Chondrocyte (in vitro differentiated cells): ENCODE results near the gene GPR61. TPM values are rescaled to one million over a fixed set of nuclear protein-coding genes. Genes with fewer than 3 reads are reported as not detected.

Source experiments
- DNase-seq: peaks from one replicate; pipeline ENCODE4 v3.0.0; 2021; ENCODE audit warnings: mixed read lengths, low spot score
- H3K27ac Mint-ChIP-seq: one replicate; pipeline ENCODE4 v1.8.0; 2021; ENCODE audit warnings: mild to moderate bottlenecking, moderate library complexity, mixed read lengths; ENCODE audit not compliant: unreplicated experiment
- H3K27me3 Mint-ChIP-seq: 2 replicates; pipeline ENCODE4 v1.8.0; 2021; ENCODE audit warnings: low read depth, mixed read lengths
- H3K36me3 Mint-ChIP-seq: 2 replicates; pipeline ENCODE4 v1.8.0; 2021; ENCODE audit warnings: low read depth, mixed read lengths
- H3K4me1 Mint-ChIP-seq: 2 replicates; pipeline ENCODE4 v1.8.0; 2021; ENCODE audit warnings: low read depth, mild to moderate bottlenecking, mixed read lengths
- H3K4me3 Mint-ChIP-seq: one replicate; pipeline ENCODE4 v1.8.0; 2021; ENCODE audit warnings: mild to moderate bottlenecking, moderate library complexity, mixed read lengths; ENCODE audit not compliant: unreplicated experiment
- H3K9me3 Mint-ChIP-seq: 2 replicates; pipeline ENCODE4 v1.8.0; 2021; ENCODE audit warnings: low read depth, mixed read lengths
- total RNA-seq: library from RNA; stranded (reverse); gene quantifications from 3 replicates; pipeline ENCODE4 v1.2.1, GENCODE V29; 2021
- TF ChIP-seq, protein P1 (sequence below): fragments of 200-600 bp; sonication (generic); IDR thresholded peaks from 2 replicates; pipeline ENCODE4 v1.5.0; 2021; ENCODE audit warnings: antibody characterized with exemption, mild to moderate bottlenecking, moderate library complexity

GPR61 gene
- total RNA-seq, 1 donor from 2014 or later = not detected

DNA sequence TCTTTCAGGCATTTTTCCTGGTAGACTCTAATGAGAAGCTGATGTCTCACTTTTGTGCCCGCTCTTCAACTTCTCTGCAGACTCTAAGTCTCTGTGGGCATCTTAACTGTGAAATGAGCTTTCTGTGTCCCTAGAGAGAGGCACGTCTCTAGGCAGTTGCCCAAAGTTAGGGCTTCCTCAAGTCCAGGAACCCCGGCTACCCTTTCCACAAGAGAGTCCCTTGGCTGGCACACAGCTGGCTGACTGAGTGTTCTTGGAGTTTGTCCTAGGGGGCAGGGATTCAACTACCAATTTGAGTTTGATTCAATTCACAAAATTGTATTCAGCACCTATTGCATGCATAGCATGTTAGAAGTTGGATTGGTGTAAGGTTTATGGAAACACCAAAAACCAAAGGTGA is 1.4 kb downstream of the GPR61 start:
- Mint-ChIP-seq H3K27ac (no peak overlapping the region), H3K4me1 (no peaks in the 10 kb centered on the region), H3K4me3 (no peak overlapping the region), H3K36me3 (no peaks in the 10 kb centered on the region), H3K9me3 (no peaks in the 10 kb centered on the region), H3K27me3 (peaks cover 6% of the 10 kb centered on the region)
- TF ChIP-seq, protein P1, sequence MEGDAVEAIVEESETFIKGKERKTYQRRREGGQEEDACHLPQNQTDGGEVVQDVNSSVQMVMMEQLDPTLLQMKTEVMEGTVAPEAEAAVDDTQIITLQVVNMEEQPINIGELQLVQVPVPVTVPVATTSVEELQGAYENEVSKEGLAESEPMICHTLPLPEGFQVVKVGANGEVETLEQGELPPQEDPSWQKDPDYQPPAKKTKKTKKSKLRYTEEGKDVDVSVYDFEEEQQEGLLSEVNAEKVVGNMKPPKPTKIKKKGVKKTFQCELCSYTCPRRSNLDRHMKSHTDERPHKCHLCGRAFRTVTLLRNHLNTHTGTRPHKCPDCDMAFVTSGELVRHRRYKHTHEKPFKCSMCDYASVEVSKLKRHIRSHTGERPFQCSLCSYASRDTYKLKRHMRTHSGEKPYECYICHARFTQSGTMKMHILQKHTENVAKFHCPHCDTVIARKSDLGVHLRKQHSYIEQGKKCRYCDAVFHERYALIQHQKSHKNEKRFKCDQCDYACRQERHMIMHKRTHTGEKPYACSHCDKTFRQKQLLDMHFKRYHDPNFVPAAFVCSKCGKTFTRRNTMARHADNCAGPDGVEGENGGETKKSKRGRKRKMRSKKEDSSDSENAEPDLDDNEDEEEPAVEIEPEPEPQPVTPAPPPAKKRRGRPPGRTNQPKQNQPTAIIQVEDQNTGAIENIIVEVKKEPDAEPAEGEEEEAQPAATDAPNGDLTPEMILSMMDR = no peak
- no peak for DNase-seq

DNA sequence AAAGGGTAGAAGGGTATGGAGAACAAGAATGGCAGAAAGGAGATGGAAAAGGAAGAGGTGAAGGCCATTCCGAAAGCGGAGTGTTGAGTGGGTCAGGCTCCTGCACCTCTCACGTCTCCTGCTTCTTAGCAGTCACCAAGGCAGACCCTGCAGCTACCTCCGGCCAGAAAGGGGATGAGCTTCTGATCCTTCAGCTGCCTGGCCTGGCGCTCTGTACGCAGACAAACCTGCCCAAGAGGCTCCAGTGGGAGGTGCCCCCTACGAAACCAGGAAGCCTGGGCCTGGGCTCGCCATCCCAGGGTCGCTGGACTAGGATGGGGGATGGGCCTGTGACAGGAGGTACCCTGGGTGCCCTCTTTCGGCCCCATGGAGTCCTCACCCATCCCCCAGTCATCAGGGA is 3.0 kb downstream of the GPR61 start:
- H3K27ac Mint-ChIP-seq = no peak overlapping the region
- H3K4me1 Mint-ChIP-seq = peaks cover 15% of the 10 kb centered on the region
- TF ChIP-seq, protein P1 = no peak
- no peaks in the 10 kb centered on the region for H3K36me3 Mint-ChIP-seq
- DNase-seq = no peak
- peaks cover 6% of the 10 kb centered on the region for H3K27me3 Mint-ChIP-seq
- no peak overlapping the region for H3K4me3 Mint-ChIP-seq
- no peaks in the 10 kb centered on the region for H3K9me3 Mint-ChIP-seq

DNA sequence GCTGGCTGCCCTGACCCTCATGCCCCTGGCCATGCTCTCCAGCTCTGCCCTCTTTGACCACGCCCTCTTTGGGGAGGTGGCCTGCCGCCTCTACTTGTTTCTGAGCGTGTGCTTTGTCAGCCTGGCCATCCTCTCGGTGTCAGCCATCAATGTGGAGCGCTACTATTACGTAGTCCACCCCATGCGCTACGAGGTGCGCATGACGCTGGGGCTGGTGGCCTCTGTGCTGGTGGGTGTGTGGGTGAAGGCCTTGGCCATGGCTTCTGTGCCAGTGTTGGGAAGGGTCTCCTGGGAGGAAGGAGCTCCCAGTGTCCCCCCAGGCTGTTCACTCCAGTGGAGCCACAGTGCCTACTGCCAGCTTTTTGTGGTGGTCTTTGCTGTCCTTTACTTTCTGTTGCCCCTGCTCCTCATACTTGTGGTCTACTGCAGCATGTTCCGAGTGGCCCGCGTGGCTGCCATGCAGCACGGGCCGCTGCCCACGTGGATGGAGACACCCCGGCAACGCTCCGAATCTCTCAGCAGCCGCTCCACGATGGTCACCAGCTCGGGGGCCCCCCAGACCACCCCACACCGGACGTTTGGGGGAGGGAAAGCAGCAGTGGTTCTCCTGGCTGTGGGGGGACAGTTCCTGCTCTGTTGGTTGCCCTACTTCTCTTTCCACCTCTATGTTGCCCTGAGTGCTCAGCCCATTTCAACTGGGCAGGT is 3.8 kb downstream of the GPR61 start:
- H3K9me3 Mint-ChIP-seq = no peaks in the 10 kb centered on the region
- H3K27ac Mint-ChIP-seq = no peak overlapping the region
- no peak overlapping the region for H3K4me3 Mint-ChIP-seq
- no peaks in the 10 kb centered on the region for H3K36me3 Mint-ChIP-seq
- TF ChIP-seq, protein P1 = no peak
- H3K27me3 Mint-ChIP-seq = peaks cover 6% of the 10 kb centered on the region
- no peak for DNase-seq
- H3K4me1 Mint-ChIP-seq = peaks cover 17% of the 10 kb centered on the region

DNA sequence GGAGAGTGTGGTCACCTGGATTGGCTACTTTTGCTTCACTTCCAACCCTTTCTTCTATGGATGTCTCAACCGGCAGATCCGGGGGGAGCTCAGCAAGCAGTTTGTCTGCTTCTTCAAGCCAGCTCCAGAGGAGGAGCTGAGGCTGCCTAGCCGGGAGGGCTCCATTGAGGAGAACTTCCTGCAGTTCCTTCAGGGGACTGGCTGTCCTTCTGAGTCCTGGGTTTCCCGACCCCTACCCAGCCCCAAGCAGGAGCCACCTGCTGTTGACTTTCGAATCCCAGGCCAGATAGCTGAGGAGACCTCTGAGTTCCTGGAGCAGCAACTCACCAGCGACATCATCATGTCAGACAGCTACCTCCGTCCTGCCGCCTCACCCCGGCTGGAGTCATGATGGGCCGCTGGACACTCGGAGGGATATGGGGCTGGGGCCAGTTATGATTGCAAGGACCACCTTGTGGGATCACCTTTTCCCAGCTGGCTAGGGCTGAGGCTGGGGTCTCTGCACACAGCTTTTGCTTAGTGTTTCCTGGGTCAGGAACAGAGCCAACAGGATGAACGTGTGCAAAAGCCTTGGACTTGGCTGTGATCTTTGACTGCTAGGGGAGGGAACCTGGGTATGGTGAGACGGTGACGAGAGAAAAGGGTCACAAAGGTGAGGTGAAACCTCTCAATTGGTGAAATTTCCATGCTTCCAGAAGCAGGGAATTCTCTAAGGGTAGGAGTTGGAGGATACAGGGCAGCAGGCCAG is 4.5 kb downstream of the GPR61 start:
- no peaks in the 10 kb centered on the region for H3K9me3 Mint-ChIP-seq
- H3K4me3 Mint-ChIP-seq = no peak overlapping the region
- H3K27ac Mint-ChIP-seq = no peak overlapping the region
- TF ChIP-seq, protein P1 = no peak
- H3K4me1 Mint-ChIP-seq = peaks cover 20% of the 10 kb centered on the region
- H3K27me3 Mint-ChIP-seq = peaks cover 6% of the 10 kb centered on the region
- no peak for DNase-seq
- no peaks in the 10 kb centered on the region for H3K36me3 Mint-ChIP-seq

DNA sequence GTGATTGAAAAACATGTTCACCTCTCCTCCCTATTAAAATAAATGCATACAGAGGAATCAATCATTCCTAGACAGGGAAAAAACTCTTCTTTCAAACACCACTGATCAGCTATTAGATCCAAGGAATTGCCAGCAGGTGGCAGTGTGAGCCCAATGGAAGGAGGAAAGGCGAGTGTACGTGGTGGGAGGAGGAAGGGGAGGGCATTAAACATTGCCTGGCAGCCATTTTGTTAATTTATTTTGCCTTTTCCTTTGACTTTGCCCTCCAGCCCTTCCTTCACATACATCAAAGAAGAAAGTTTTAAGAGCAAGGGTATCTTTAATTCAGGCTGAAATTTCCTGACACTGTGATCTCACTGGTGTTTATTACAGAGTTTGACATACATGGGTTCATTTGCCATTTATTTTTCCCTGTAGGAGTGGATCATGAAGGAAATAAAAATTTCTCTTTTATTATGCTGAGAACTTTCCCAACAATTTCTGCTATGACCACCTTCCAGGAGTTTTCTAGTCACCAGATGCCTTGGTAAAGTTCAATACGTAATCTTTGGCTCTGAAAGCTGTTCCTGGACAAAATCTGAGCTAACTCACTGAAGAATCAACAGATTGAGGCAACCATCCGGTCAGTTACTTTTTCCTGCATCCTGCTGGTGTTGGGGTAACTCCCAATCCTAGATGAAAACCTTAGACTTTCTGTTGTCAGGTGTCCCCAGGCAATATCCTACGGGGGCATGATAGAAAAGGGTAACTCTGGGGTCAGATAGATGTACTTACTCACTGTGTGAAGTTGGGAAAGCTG is 6.8 kb downstream of the GPR61 start:
- Mint-ChIP-seq H3K27me3 (peaks cover 4% of the 10 kb centered on the region), H3K9me3 (no peaks in the 10 kb centered on the region), H3K27ac (peak overlapping the region; percentile 85), H3K36me3 (no peaks in the 10 kb centered on the region), H3K4me1 (peaks cover 42% of the 10 kb centered on the region), H3K4me3 (peak overlapping the region; percentile 52)
- TF ChIP-seq, protein P1 = peak; percentile 97
- DNase-seq = no peak
